ENCODE results near the gene KRT31.

The KRT31 gene

GRCh38 chr17:41411072-41411840 is 13.8 kb upstream of the KRT31 start:
- H3K4me3 ChIP-seq (ENCODE audit: low read depth, low read length), result no peak overlapping the region
- TF ChIP-seq POLR2A (IDR thresholded peaks at IDR 0.05; ENCODE audit: extremely low read depth, insufficient read length), result no peak

GRCh38 chr17:41407226-41407625 is 9.8 kb upstream of the KRT31 start:
- no peak for DNase-seq (ENCODE audit: low read depth)
- TF ChIP-seq MYC (IDR thresholded peaks at IDR 0.05; ENCODE audit: low read depth, low read length) (no peak), POLR2A (IDR thresholded peaks at IDR 0.05; ENCODE audit: extremely low read depth, insufficient read length) (no peak), MAX (IDR thresholded peaks at IDR 0.05; ENCODE audit: low read depth, low read length) (no peak), CTCF (IDR thresholded peaks at IDR 0.05; ENCODE audit: low read depth, low read length) (no peak)
- no peak overlapping the region for H3K4me3 ChIP-seq (ENCODE audit: low read depth, low read length)

More at GRCh38 chr17:41411072-41411840, 13.8 kb upstream of the KRT31 start:
- DNase-seq (ENCODE audit: low read depth), result no peak

GRCh38 chr17:41406205-41406604 is 8.8 kb upstream of the KRT31 start:
- TF ChIP-seq MYC (IDR thresholded peaks at IDR 0.05; ENCODE audit: low read depth, low read length) (no peak), CTCF (IDR thresholded peaks at IDR 0.05; ENCODE audit: low read depth, low read length) (no peak), POLR2A (IDR thresholded peaks at IDR 0.05; ENCODE audit: extremely low read depth, insufficient read length) (no peak), MAX (IDR thresholded peaks at IDR 0.05; ENCODE audit: low read depth, low read length) (no peak)
- no peak for DNase-seq (ENCODE audit: low read depth)

GRCh38 chr17:41404024-41404671 is 6.7 kb upstream of the KRT31 start:
- peak; percentile 79 for DNase-seq (ENCODE audit: low read depth)
- no peak for TF ChIP-seq CTCF (IDR thresholded peaks at IDR 0.05; ENCODE audit: low read depth, low read length)
- TF ChIP-seq MYC (IDR thresholded peaks at IDR 0.05; ENCODE audit: low read depth, low read length), result no peak
- no peak for TF ChIP-seq POLR2A (IDR thresholded peaks at IDR 0.05; ENCODE audit: extremely low read depth, insufficient read length)
- no peak for TF ChIP-seq MAX (IDR thresholded peaks at IDR 0.05; ENCODE audit: low read depth, low read length)
- H3K4me3 ChIP-seq (ENCODE audit: low read depth, low read length), result no peak overlapping the region

More at GRCh38 chr17:41406205-41406604, 8.8 kb upstream of the KRT31 start:
- H3K4me3 ChIP-seq (ENCODE audit: low read depth, low read length), result no peak overlapping the region

- no peak overlapping the region for H3K4me3 ChIP-seq (ENCODE audit: low read depth, low read length)
- TF ChIP-seq POLR2A (IDR thresholded peaks at IDR 0.05; ENCODE audit: extremely low read depth, insufficient read length) (no peak), CTCF (IDR thresholded peaks at IDR 0.05; ENCODE audit: low read depth, low read length) (no peak)
- no peak for DNase-seq (ENCODE audit: low read depth)
These were observed 6.1 kb upstream of the KRT31 start for GRCh38 chr17:41403404-41404023.

- no peak for TF ChIP-seq MAX (IDR thresholded peaks at IDR 0.05; ENCODE audit: low read depth, low read length)
- no peak for TF ChIP-seq MYC (IDR thresholded peaks at IDR 0.05; ENCODE audit: low read depth, low read length)
- no peak for TF ChIP-seq POLR2A (IDR thresholded peaks at IDR 0.05; ENCODE audit: extremely low read depth, insufficient read length)
- TF ChIP-seq CTCF (IDR thresholded peaks at IDR 0.05; ENCODE audit: low read depth, low read length), result no peak
- no peak for DNase-seq (ENCODE audit: low read depth)
- no peak overlapping the region for H3K4me3 ChIP-seq (ENCODE audit: low read depth, low read length)
These were observed 4.8 kb upstream of the KRT31 start for GRCh38 chr17:41402161-41402560.
